PC-9 (cell line): ENCODE measurements around the gene CTR9. TPM values are rescaled to one million over a fixed set of nuclear protein-coding genes. Genes with fewer than 3 reads are reported as not detected.

Source experiments
- BruUV-seq: library from RNA; stranded (reverse); fragments of 400-500 nt; replicated peaks from 2 replicates; lab custom pipeline; 2021; lab: Mats Ljungman, UMichigan
- CTCF ChIA-PET: fragments of 300-600 bp; sonication (Branson Sonifier 250); formaldehyde crosslinking; loops from one replicate; lab custom pipeline; 2022; ENCODE audit warnings: antibody characterized with exemption; lab: Charles Lee
- POLR2A ChIA-PET: fragments of 300-600 bp; sonication (Branson Sonifier 250); formaldehyde crosslinking; loops from one replicate; lab custom pipeline; 2022; ENCODE audit warnings: antibody characterized with exemption; ENCODE audit not compliant: unreplicated experiment; lab: Charles Lee
- DNase-seq, 2 experiments: peaks; one replicate each; pipeline versions ENCODE4 v3.0.0 to v3.0.0-alpha.2; 2015 to 2022; ENCODE audit warnings: mixed read lengths in 1 of 2
- H2AFZ ChIP-seq: fragments of 200-600 bp; sonication (generic); 2 replicates; pipeline ENCODE4 v1.8.1; 2017; ENCODE audit warnings: antibody characterized with exemption
- H3F3A ChIP-seq: fragments of 200-600 bp; sonication (generic); 2 replicates; pipeline ENCODE4 v1.8.1; 2017; ENCODE audit warnings: antibody characterized with exemption, mild to moderate bottlenecking, low read depth; ENCODE audit not compliant: insufficient read depth
- H3K27ac ChIP-seq: fragments of 200-600 bp; sonication (generic); 2 replicates; pipeline ENCODE4 v1.6.1; 2016; ENCODE audit warnings: mixed run types
- H3K27me3 ChIP-seq: fragments of 200-600 bp; sonication (generic); 2 replicates; pipeline ENCODE4 v1.6.1; 2016; ENCODE audit warnings: low read depth, mixed run types; ENCODE audit not compliant: insufficient read depth
- H3K36me3 ChIP-seq: fragments of 200-600 bp; sonication (generic); 2 replicates; pipeline ENCODE4 v1.6.1; 2016; ENCODE audit warnings: low read depth, mixed run types
- H3K4me1 ChIP-seq: fragments of 200-600 bp; sonication (generic); replicated peaks from 2 replicates; pipeline ENCODE4 v1.6.1; 2016; ENCODE audit warnings: mixed run types; ENCODE audit not compliant: insufficient read depth
- H3K4me2 ChIP-seq: fragments of 200-600 bp; sonication (generic); 2 replicates; pipeline ENCODE4 v1.6.1; 2017; ENCODE audit warnings: mixed run types
- H3K4me3 ChIP-seq: fragments of 200-600 bp; sonication (generic); 2 replicates; pipeline ENCODE4 v1.6.1; 2016; ENCODE audit warnings: mixed run types
- H3K79me2 ChIP-seq: fragments of 200-600 bp; sonication (generic); 2 replicates; pipeline ENCODE4 v1.6.1; 2017; ENCODE audit warnings: low read depth, mixed run types
- H3K9me2 ChIP-seq: fragments of 200-600 bp; sonication (generic); 2 replicates; pipeline ENCODE4 v1.8.1; 2017; ENCODE audit warnings: mild to moderate bottlenecking; ENCODE audit not compliant: insufficient read depth
- H3K9me3 ChIP-seq: fragments of 200-600 bp; sonication (generic); 2 replicates; pipeline ENCODE4 v1.8.1; 2016; ENCODE audit warnings: low read depth; ENCODE audit not compliant: insufficient read depth
- H4K20me1 ChIP-seq: fragments of 200-600 bp; sonication (generic); 2 replicates; pipeline ENCODE4 v1.8.1; 2017; ENCODE audit not compliant: insufficient read depth
- EZH2 ChIP-seq: fragments of 200-600 bp; sonication (generic); IDR thresholded peaks from 2 replicates; pipeline ENCODE4 v1.8.0; 2017; ENCODE audit warnings: antibody characterized with exemption, low read depth
- intact Hi-C: fragments of 100-400 bp; cut with micrococcal nuclease; formaldehyde crosslinking; loops from one replicate; pipeline ENCODE4 v1.10.0; 2022; ENCODE audit not compliant: unreplicated experiment
- total RNA-seq: library from RNA; stranded (reverse); gene quantifications from 2 replicates; pipeline ENCODE4 v1.2.3, GENCODE V29; 2021
- TF ChIP-seq, protein P1 (sequence below): fragments of 200-600 bp; sonication (generic); conservative IDR thresholded peaks from 2 replicates; pipeline ENCODE4 v1.6.1; 2017; ENCODE audit warnings: mixed run types, antibody characterized with exemption, mild to moderate bottlenecking, moderate library complexity

The CTR9 gene
- total RNA-seq, 1 experiment from 2014 or later, result 19.7 TPM

DNA sequence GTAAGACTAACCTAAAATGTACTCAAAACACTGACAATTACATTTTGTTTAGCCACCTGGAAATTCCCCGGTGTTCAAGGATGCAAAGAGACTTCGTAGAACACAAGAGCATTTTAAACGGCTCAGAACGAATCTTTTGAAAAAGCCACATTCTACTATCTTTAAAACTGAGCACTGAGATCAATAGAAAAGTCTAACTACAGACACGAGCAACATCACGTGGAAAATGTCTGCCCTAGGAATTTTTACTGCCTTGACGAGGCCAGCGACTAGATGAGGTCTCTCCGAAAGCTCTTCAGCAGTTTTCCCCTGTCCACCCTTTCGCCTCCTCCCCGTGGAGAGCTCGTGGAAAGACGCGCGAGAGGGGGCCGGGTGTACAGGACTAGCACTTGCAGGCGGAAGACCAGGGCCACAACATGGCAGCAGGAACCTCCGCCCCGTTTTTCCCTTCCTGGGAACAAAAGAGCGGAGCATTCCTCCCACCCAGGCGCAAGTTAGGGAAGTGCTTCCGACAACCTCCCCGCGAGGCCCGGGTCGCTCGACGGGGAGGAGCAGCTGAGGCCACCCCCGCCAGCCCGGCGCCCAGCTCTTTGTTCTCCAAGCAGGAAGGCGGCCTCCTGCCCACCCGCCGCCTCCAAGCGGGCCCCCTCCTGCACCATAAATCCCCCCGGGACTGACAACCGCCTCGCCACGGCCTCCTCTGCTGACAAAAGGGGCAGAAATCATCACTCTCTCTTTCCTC lies 56.6 kb downstream of the CTR9 start:
- H3F3A ChIP-seq, result peaks cover 40% of the 10 kb centered on the region; the same call in 1 of the 2 replicates
- POLR2A ChIA-PET, result interaction anchor here (0.6 kb wide), 1 partner anchor 106 kb away, joined by 6 read pairs; no protein-coding TSS in a partner anchor

DNA sequence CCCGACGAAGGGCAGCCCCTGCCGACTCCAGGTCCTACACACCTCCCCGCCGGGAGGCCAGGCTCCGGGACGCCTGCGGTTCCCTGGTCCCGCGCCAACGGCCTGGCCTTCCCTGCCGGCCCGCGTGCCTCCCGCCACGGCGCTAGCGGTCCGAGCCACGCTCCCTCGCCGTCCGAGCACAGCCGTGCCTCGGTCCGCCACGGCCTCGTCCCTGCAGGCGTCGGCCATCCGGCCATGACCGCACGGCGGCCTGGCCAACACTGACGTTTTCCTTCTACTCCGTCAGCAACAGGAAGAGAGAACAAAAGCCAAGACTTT lies 57.1 kb downstream of the CTR9 start:
- Histone ChIP-seq H4K20me1 (peaks cover 6% of the 10 kb centered on the region; the same call in 1 of the 2 replicates), H3K4me2 (peak overlapping the region; percentile 81), H3K4me3 (peak overlapping the region; percentile 93), H3K79me2 (peaks cover 60% of the 10 kb centered on the region), H3K36me3 (peaks cover 41% of the 10 kb centered on the region), H2AFZ (peak overlapping the region; percentile 81), H3K9me2 (no peaks in the 10 kb centered on the region), H3F3A (peaks cover 35% of the 10 kb centered on the region; the same call in 1 of the 2 replicates), H3K4me1 (peaks cover 13% of the 10 kb centered on the region), H3K9me3 (no peaks in the 10 kb centered on the region), H3K27me3 (no peaks in the 10 kb centered on the region), H3K27ac (peak overlapping the region; percentile 96)
- intact Hi-C loops, result loop anchor here (1.0 to 5.0 kb wide), 4 partner anchors 34 to 123 kb away; partner anchors contain the start of gene ZBED5
- DNase-seq, result no peak
- ChIA-PET POLR2A (interaction anchor here (0.9 to 1.9 kb wide), 5 partner anchors 50 to 126 kb away, joined by 3 to 19 read pairs (median 9); partner anchors contain the start of gene ZBED5), CTCF (interaction anchor here (0.5 to 1.6 kb wide), 3 partner anchors 50 to 220 kb away, joined by 3 to 8 read pairs (median 3); partner anchors contain the start of gene ZBED5)
- TF ChIP-seq, protein P1, sequence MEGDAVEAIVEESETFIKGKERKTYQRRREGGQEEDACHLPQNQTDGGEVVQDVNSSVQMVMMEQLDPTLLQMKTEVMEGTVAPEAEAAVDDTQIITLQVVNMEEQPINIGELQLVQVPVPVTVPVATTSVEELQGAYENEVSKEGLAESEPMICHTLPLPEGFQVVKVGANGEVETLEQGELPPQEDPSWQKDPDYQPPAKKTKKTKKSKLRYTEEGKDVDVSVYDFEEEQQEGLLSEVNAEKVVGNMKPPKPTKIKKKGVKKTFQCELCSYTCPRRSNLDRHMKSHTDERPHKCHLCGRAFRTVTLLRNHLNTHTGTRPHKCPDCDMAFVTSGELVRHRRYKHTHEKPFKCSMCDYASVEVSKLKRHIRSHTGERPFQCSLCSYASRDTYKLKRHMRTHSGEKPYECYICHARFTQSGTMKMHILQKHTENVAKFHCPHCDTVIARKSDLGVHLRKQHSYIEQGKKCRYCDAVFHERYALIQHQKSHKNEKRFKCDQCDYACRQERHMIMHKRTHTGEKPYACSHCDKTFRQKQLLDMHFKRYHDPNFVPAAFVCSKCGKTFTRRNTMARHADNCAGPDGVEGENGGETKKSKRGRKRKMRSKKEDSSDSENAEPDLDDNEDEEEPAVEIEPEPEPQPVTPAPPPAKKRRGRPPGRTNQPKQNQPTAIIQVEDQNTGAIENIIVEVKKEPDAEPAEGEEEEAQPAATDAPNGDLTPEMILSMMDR, result no peak
- TF ChIP-seq EZH2, result no peak
- TSS peak; percentile 53 for BruUV-seq

More for the DNA sequence above, 56.6 kb downstream of the CTR9 start:
- Histone ChIP-seq H3K9me2 (no peaks in the 10 kb centered on the region), H3K36me3 (peaks cover 47% of the 10 kb centered on the region), H3K79me2 (peaks cover 60% of the 10 kb centered on the region), H2AFZ (peak overlapping the region; percentile 81), H3K4me1 (peaks cover 13% of the 10 kb centered on the region), H3K9me3 (no peaks in the 10 kb centered on the region), H3K4me3 (peak overlapping the region; percentile 93), H4K20me1 (peaks cover 6% of the 10 kb centered on the region; the same call in 1 of the 2 replicates), H3K27me3 (no peaks in the 10 kb centered on the region), H3K27ac (peak overlapping the region; percentile 96), H3K4me2 (peak overlapping the region; percentile 81)
- intact Hi-C loops, result loop anchor here (1.0 to 5.0 kb wide), 4 partner anchors 35 to 123 kb away; partner anchors contain the start of gene ZBED5
- no TSS peak for BruUV-seq
- peak in 1 of 2 experiments; percentile 25 for DNase-seq
- no peak for TF ChIP-seq EZH2
- TF ChIP-seq, protein P1, result no peak
- CTCF ChIA-PET, result interaction anchor here (0.5 to 1.0 kb wide), 2 partner anchors 51 to 220 kb away, joined by 3 read pairs; partner anchors contain the start of gene ZBED5

DNA sequence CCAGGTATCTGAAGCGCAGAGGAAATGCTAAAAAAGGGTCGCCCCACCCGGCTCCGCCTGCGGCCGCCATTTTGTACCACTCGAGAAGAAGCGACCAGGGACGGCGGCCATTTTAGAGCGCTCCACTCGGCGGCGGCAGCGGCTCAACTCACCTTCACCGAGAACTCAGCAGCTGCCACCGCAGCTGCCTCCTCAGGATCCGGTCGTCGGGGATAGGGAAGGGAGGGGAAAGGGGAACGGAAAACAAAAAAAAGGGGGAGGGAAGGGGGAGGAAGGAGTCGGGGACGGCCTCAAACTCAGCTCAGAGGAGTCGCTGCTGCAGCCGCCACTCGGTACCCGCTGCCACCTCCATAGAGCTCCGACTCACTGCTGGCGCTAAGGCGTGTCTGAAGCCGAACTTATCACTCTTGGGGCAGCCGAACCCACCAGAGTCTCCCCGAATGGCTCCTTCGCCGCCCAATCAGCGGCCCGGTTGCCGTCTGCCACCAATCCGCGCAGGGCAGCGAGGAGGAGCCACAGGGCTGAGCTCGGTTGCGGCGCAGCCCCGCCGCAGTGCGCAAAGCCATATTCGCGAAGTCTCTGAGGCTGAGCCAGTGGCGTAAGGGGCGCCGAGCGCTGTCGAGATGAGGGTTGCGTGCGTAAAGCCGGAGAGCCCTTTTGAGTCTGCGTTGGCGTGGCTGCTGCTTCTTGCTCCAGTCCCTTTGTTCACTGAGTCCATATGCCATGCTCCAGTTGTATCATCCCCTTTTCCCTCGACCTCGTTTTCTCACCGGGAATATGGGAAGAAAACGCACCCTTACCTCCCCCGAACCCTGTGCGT lies 57.7 kb downstream of the CTR9 start, which contains the start of gene EIF4G2:
Gene EIF4G2, minus strand, starts transcription at position 374 of the 820 bp plus-strand sequence.
- Histone ChIP-seq H3K4me1 (peaks cover 13% of the 10 kb centered on the region), H3K9me3 (no peaks in the 10 kb centered on the region), H3K9me2 (no peaks in the 10 kb centered on the region), H3K27ac (peak within 1 kb of the TSS; percentile 96), H2AFZ (peak within 1 kb of the TSS; percentile 89), H3K27me3 (no peaks in the 10 kb centered on the region), H3K79me2 (peaks cover 55% of the 10 kb centered on the region), H3K4me3 (peak within 1 kb of the TSS; percentile 93), H4K20me1 (peaks cover 6% of the 10 kb centered on the region; the same call in 1 of the 2 replicates), H3F3A (peaks cover 29% of the 10 kb centered on the region; the same call in 1 of the 2 replicates), H3K36me3 (peaks cover 36% of the 10 kb centered on the region), H3K4me2 (peak within 1 kb of the TSS; percentile 90)
- no TSS peak for BruUV-seq
- intact Hi-C loops, result loop anchor here (1.0 to 5.0 kb wide), 4 partner anchors 34 to 122 kb away; partner anchors contain the start of gene ZBED5
- TF ChIP-seq, protein P1, result no peak
- TF ChIP-seq EZH2, result no peak
- POLR2A ChIA-PET, result interaction anchor here (0.5 to 1.9 kb wide), 23 partner anchors 16 to 1745 kb away, joined by 3 to 19 read pairs (median 4); partner anchors contain the start of gene ZBED5
- CTCF ChIA-PET, result interaction anchor here (0.6 to 1.6 kb wide), 4 partner anchors 16 to 125 kb away, joined by 3 to 8 read pairs (median 4); partner anchors contain the start of gene ZBED5
- DNase-seq, result peak; percentile 91 to 95
